RCC 7860 (cell line): Measurements from ENCODE around the gene TTC9C.
A peak's percentile ranks its signal among the peaks of the same experiment; 100 is the strongest.
"Not testable (repeated sequence)": the region's sequence is repeated elsewhere in the genome, so short reads cannot be mapped to it uniquely, and the experiment has no call there.

ENCODE experiments used
- DNase-seq: peaks from one replicate; pipeline ENCODE4 v3.0.0-alpha.2; 2015; ENCODE audit warnings: low spot score
- FAIRE-seq: peaks from 2 replicates; lab custom pipeline; 2012; peaks lifted over from hg19 to GRCh38; lab: Jason Lieb, UNC

The TTC9C gene

GRCh38 chr11:62728171-62728988 is at the start of gene TTC9C:
Gene TTC9C, plus strand, starts transcription at chr11:62728486. Its CDS starts 363 bp downstream, at chr11:62728849.
- DNase-seq (peak; percentile 63), FAIRE-seq (no peak)

GRCh38 chr11:62678770-62679696 is 49.3 kb upstream of the TTC9C start, which contains the start of gene UBXN1:
Gene UBXN1, minus strand, starts transcription at chr11:62679073. Its CDS starts 150 bp downstream, at chr11:62678923.
- FAIRE-seq = no peak
- DNase-seq = peak; percentile 67

GRCh38 chr11:62680825-62681240 is 47.5 kb upstream of the TTC9C start:
- DNase-seq (peak; percentile 41), FAIRE-seq (no peak)

GRCh38 chr11:62682518-62682917 is 45.8 kb upstream of the TTC9C start:
- FAIRE-seq (no peak), DNase-seq (no peak)

GRCh38 chr11:62687508-62688396 is 40.5 kb upstream of the TTC9C start:
- DNase-seq = no peak
- no peak for FAIRE-seq

GRCh38 chr11:62688491-62688890 is 39.8 kb upstream of the TTC9C start:
- DNase-seq (no peak), FAIRE-seq (no peak)

- DNase-seq = no peak
- no peak for FAIRE-seq
Observed at GRCh38 chr11:62689421-62690183, 38.7 kb upstream of the TTC9C start, which contains the start of gene LRRN4CL. Gene LRRN4CL, minus strand, starts transcription at chr11:62689530. Its CDS starts 1,022 bp downstream, at chr11:62688508.

- DNase-seq, FAIRE-seq: not testable (repeated sequence)
Observed at GRCh38 chr11:62693624-62694023, 34.7 kb upstream of the TTC9C start.

- FAIRE-seq = no peak
Observed at GRCh38 chr11:62694455-62695167, 33.7 kb upstream of the TTC9C start.

GRCh38 chr11:62702246-62702645 is 26.0 kb upstream of the TTC9C start:
- FAIRE-seq = no peak
- DNase-seq = no peak

More at GRCh38 chr11:62694455-62695167, 33.7 kb upstream of the TTC9C start:
- peak; percentile 29 for DNase-seq

- FAIRE-seq = not testable (repeated sequence)
Observed at GRCh38 chr11:62703921-62704320, 24.4 kb upstream of the TTC9C start.

GRCh38 chr11:62705413-62705812 is 22.9 kb upstream of the TTC9C start:
- FAIRE-seq (no peak), DNase-seq (no peak)

More at GRCh38 chr11:62703921-62704320, 24.4 kb upstream of the TTC9C start:
- not testable (repeated sequence) for DNase-seq

- DNase-seq (peak; percentile 85), FAIRE-seq (no peak)
Observed at GRCh38 chr11:62705880-62706849, 22.1 kb upstream of the TTC9C start.

- FAIRE-seq = no peak
- DNase-seq = no peak
Observed at GRCh38 chr11:62706850-62707247, 21.4 kb upstream of the TTC9C start.

- FAIRE-seq (no peak), DNase-seq (no peak)
Observed at GRCh38 chr11:62707277-62707861, 20.9 kb upstream of the TTC9C start, which contains the start of the genes BSCL2 and GNG3. Gene BSCL2, minus strand, starts transcription at chr11:62707424. Its CDS starts 229 bp downstream, at chr11:62707195. Gene GNG3, plus strand, starts transcription at chr11:62707676. Its CDS starts 620 bp downstream, at chr11:62708296.

- DNase-seq (no peak), FAIRE-seq (no peak)
Observed at GRCh38 chr11:62708392-62708791, 19.9 kb upstream of the TTC9C start.

GRCh38 chr11:62708793-62709192 is 19.5 kb upstream of the TTC9C start:
- FAIRE-seq (no peak), DNase-seq (no peak)
